Activated naive CD4-positive, alpha-beta T cell treated with anti-CD3 and anti-CD28 coated beads, Interleukin-2, amount 50 U/mL, for 72 hours (primary cell): Measurements from ENCODE around the gene ZDHHC6. TPM values are rescaled to one million over a fixed set of nuclear protein-coding genes. Genes with fewer than 3 reads are reported as not detected.

Experiments
- ATAC-seq, 2 donors: fragments of 150-1000 bp; cut with Tn5 transposase; 2 replicates each; pipeline ENCODE4 v1.10.0; 2021; ENCODE audit warnings: mild to moderate bottlenecking in 2 of 2, moderate library complexity in 2 of 2
- DNase-seq, 2 donors: peaks; one replicate each; pipeline ENCODE4 v3.0.0; 2021 to 2022; ENCODE audit warnings: low spot score in 2 of 2
- H3K27ac Mint-ChIP-seq, 2 donors: one replicate each; pipeline ENCODE4 v1.8.0; 2022; ENCODE audit warnings: mild to moderate bottlenecking in 2 of 2, mixed read lengths in 2 of 2
- H3K36me3 Mint-ChIP-seq, 2 donors: one replicate each; pipeline ENCODE4 v1.8.0; 2022; ENCODE audit warnings: mixed read lengths in 2 of 2
- H3K9me3 Mint-ChIP-seq, 2 donors: one replicate each; pipeline ENCODE4 v1.8.0; 2022; ENCODE audit warnings: mixed read lengths in 2 of 2
- total RNA-seq, 2 donors: library from RNA; stranded (reverse); gene quantifications; one replicate each; pipeline ENCODE4 v1.2.3, GENCODE V29; 2022

The ZDHHC6 gene
- total RNA-seq, 2 donors from 2014 or later = 47.8 to 54.5 TPM

DNA sequence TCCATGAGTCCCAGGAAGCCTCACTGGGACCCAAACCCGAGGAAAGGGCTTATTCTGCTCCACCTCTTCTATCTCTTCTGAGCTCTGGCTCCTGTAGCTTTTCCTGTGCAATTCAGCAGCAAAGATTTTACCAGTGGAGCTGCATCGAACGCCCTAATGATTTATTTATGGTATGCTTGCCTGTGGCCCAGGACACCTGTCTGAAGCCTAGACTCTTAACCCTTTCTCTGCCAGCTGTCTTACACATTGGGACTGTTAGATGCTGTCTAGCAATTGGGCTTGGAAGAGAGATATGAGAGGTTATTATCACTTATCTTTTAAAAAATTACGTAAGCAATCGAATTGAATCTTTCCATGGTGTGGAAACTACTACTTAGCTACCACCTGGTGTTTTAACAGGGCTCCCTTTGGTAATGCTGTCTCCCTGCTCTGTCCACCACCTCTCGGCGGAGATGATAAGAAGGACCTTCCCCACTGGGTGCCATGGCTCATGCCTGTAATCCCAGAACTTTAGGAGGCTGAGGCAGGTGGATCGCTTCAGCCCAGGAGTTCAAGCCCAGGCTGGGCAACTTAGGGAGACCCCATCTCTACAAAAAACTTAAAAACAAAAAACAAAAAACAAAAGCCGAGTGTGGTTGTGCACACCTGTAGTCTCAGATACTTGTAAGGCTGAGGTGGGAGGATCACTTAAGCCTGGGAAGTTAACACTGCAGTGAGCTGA lies 64.0 kb downstream of the ZDHHC6 start:
- no peak overlapping the region for H3K27ac Mint-ChIP-seq
- peaks cover 28 to 61% of the 10 kb centered on the region in 2 donors for H3K36me3 Mint-ChIP-seq
- peak in 1 of 2 donors; percentile 19 for ATAC-seq
- DNase-seq = no peak
- peaks cover 0 to 9% of the 10 kb centered on the region in 2 donors for H3K9me3 Mint-ChIP-seq

Other genes starting within 250 kb of the ZDHHC6 start
- not detected for gene TECTB, start 163.5 kb downstream of the ZDHHC6 start, total RNA-seq
- gene ACSL5, start 72.8 kb downstream of the ZDHHC6 start, total RNA-seq = 10 to 100 TPM; 29.4 to 49.5 TPM
- 10 to 100 TPM; 39.7 to 40.8 TPM for gene VTI1A, start 301 bp upstream of the ZDHHC6 start, total RNA-seq